IPS-NIHi7 (cell line): ENCODE data around the gene CACNA1F.

Experiments
- DNase-seq: peaks from one replicate; pipeline ENCODE4 v3.0.0; 2012; ENCODE audit warnings: mixed read lengths; ENCODE audit errors: extremely low spot score

The CACNA1F gene

DNA sequence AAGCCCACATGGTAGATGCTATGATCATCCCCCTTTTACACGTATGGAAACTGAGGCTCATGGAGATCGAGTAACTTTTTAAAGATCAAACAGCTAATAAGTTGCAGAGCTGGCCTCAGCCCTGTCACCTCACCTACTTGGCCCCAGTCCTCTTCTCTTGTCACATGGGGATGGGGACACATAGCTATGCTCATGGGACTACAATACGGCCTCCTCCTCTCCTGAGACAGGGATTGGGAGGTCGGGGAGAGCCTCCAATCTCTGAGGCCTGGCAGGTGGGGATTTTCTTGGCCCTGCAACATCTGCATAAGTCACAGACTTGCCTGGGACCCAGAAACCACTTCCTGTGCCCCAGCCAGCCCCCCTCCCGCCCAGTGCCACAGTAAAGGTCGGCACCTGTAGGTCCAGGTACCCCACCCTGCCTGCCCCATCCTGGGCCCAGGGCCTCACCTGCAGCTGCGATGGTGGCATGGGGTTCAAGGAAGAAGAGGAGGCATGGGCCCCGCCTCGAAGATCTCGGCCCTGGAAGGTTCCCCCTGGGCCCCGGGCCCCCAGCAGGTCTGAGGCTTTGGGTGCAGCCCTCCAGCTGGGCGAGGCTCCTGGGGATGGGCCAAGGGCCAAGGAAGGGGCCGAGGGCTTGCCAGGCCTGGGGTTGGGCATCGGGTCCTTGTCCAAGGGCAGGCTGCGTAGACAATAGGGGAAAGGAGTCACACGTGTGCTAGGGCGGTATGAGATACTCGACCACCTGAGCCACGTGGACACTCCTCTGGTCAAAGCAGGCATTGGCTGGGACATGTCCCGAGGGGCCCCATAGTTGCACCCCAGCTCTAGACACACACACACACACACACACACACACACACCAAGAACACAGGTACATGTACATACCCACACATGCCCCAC lies 25.0 kb upstream of the CACNA1F start:
- DNase-seq, result no peak

DNA sequence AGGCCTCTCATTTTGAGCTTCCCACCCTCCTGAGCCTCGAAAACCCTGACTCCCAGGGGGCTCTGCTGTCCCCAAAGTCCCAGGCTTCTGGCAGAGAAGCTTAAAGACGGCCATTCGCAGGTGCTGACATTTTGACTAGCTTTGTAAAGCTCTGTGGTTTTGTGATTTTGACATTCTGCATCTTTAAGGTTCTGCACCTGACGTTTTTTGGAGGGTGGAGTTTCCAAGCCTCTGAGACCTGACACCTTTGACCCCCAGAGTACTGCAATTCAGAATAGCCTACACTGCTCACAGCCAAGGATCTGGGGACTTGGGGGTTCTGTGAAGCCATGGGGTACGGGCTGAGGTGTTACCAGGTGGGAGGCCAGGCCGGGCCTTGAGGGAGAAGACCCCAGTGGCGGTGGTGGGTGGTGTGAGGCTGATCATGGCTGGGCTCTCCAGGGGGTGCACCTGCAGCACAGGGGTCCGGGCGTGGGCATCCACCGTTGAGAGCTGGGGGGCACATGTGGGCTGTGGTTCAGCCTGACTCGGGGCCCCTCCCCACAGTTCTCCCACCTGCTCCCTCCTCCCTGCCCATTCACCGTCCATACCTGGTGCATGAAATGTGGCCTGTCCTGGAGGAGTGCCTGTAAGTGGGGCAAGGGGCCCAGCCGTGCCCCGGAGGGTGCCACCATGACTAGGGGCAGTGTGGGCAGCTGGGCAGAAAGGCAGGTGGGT lies 24.1 kb upstream of the CACNA1F start:
- DNase-seq, result no peak

DNA sequence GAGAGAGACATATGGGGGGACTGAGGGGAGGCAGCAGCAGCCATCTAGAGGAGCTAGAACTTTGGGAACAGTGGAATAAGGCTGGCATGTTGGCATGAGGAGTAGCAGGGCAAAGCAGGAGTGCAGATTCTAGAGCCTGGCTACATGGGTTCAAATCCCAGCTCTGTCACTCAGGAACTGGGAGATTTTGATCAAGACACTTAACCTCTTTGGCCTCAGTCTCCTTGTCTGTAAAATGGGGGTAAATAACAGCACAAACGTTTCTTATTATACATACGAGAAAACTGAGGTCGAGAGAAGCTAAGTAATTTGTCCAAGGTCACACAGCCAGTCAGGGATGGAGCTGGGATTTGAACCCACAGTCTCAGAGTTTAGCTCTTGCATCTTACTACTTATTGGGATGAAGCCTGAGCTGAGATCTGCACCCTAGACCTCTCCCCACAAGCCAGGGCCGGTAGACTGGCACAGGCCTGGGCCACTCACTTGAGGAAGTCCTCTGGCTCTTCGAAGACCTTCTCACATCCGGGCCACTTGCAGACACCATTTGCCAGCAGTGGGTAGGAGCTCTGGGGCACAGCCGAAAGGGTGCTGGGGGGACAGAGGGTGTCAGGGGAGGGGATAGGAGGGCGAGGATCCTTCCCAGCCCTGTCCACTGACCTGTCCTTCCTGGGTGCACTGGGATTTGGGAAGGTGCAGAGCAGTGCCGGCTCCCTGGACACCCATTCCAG lies 23.3 kb upstream of the CACNA1F start:
- DNase-seq, result no peak

DNA sequence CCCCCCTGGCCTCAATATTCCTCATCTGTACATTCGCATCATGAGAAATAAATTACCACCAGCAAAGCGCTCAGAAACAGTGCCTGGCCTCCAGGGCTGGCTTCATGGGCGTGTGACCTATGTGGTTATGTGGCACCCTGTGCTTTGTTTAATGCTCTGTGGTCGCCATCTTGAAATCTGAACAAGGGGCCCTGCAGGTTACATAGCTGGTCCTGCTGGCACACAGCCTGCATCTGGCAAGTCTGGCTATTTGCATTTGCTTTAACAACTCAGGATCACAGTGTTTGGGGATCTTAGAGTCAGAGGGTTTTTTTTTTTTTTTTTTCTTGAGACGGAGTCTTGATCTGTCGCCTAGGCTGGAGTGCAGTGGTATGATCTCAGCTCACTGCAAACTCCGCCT lies 21.5 kb upstream of the CACNA1F start:
- no peak for DNase-seq

DNA sequence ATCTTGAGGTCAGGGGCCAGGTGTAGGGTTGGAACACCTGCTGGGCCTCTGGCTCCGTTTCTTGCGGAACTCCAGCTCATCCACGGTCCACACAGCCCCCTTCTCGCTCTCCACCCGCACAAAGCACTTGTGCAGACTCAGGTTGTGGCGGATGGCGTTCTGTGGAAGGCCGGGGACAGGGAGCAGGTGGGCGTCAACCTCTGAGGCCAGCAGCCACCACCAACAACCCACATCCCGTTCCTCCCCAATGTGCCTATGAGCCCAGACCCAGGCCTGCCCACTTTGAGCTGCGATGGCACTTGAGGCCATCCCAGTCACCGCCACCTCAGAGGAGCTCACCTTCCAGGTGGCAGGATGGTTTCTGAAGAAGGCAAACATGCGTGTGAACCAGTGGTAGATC lies 18.2 kb upstream of the CACNA1F start:
- DNase-seq, result no peak

DNA sequence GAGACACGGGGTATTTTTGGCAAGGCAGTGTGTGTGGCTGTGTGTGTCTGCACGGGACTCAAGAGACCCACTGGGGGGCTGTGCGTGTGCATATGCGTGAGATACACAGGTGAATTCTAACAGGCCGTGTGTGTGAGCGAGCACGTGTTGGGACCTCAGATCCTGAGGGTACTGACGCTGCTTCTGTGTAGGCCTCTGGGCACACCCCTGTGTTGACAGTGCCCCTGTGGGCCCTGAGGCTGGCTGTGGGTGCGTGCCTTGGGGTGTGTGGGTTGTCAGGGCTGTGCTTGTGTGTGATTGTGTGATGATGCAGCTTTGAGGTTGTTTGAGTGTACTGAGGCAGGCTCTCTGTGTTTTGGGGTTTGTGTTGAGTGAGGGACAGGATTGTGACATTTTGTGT lies 17.4 kb upstream of the CACNA1F start:
- no peak for DNase-seq

DNA sequence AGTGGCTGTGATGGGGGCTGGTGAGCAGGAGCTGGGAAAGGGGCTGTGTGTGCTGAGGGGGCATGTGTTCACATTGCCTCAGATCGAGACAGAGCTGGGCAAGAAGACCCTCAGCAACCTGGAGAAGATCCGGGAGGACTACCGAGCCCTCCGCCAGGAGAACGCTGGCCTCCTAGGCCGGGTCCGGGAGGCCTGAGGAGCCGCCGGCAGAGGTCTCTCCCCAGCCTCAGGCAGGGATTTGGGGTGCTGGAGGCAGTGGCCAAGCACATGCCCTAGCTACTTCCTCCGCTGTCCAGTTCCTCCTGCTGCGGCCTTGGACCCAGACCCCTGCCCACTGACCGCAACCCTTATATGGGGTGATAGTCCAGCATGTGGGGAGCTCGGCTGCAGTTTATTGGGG lies 16.9 kb upstream of the CACNA1F start:
- no peak for DNase-seq

DNA sequence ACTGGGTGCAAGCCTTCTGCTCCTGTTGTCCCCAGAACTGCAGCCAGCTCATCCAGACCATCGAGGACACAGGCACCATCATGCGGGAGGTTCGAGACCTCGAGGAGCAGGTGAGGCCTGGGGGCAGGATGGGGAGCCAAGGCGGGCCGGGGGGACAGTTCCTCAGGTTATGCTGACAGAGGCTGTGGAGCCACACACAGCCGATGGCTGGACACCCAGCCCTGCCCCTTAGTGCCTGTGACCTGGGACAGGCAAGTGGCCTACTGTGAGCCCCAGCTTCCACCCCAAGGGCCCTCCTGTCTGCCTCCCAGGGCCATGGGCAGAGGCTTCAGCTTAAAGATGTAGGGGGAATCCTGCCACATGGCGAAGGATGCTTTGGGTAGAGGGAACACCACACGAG lies 16.5 kb upstream of the CACNA1F start:
- DNase-seq, result no peak

DNA sequence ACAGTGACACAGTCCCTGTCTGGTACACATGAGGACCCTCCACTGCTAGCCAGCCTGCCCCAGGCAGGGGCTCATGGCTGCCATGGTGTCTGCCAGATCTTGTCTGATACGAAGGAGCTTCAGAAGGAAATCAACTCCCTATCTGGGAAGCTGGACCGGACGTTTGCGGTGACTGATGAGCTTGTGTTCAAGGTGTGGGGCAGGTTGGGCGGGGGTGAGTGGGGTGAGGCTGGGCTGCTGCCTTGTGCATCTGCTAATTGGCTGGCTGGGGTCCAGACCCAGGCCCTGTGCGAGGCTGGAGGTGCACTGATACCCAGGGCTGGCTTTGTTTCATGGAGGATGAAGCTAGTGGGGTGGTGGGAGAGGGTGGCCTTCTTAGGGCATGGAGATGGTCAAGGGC lies 15.9 kb upstream of the CACNA1F start:
- no peak for DNase-seq

DNA sequence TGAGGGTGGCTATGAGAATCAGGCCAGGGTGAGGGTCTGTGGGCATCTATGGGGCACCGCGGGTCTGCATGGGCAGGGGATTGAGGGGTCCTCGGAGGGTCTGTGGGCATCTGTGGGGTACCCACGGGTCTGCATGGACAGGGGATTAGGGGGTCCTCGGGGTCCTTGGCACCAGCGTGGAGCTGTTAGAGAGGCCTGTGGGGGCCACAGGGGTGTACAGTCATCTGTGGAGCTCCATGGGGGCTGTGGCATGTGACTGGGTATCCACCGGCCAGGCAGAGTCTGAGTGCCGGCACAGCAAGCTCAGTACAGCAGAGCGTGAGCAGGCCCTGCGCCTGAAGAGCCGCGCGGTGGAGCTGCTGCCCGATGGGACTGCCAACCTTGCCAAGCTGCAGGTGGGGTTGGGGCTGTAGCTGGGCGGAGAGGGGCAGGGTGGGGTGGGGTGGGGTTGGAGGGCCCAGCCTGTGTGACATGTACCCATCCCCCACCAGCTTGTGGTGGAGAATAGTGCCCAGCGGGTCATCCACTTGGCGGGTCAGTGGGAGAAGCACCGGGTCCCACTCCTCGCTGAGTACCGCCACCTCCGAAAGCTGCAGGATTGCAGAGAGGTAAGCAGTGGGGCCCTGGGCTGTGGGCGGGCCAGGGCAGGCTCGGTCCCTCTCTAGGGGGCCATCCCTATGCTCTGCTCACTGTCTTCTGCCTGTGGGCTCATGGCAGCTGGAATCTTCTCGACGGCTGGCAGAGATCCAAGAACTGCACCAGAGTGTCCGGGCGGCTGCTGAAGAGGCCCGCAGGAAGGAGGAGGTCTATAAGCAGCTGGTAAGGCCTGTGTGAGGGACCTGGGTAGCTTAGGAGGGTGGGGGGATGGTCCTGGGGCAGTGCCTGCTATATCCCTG lies 15.0 kb upstream of the CACNA1F start:
- DNase-seq, result no peak

DNA sequence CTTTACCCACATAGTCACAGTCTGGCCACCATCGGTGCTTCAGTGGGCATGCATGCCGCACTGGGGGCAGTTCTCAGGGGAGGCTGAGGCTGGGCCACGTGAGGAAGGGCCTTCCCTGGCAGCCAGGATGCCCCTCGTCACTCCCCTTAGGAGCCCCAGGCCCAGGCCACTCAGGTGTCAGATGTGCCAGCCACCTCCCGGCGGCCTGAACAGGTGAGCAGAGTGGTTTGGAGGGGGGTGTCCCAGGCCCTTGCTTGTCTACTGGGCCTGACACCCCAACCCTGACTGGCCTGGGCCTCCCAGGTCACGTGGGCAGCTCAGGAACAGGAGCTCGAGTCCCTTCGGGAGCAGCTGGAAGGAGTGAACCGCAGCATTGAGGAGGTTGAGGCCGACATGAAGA lies 14.2 kb upstream of the CACNA1F start:
- DNase-seq, result no peak

DNA sequence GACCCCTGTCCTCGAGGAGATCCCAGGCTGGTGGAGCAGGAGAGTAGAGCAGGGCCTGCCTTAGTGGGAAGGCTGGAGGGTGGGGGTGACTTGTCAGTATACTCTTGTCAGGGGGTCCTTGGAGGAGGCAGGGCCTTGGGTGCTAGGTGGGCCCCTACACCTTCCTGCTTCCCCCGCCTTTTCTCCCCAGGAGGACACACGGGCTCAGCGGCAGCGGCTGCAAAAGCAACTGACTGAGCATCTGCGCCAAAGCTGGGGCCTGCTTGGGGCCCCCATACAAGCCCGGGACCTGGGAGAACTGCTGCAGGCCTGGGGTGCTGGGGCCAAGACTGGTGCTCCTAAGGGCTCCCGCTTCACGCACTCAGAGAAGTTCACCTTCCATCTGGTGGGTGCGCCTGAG lies 13.4 kb upstream of the CACNA1F start:
- DNase-seq, result no peak

DNA sequence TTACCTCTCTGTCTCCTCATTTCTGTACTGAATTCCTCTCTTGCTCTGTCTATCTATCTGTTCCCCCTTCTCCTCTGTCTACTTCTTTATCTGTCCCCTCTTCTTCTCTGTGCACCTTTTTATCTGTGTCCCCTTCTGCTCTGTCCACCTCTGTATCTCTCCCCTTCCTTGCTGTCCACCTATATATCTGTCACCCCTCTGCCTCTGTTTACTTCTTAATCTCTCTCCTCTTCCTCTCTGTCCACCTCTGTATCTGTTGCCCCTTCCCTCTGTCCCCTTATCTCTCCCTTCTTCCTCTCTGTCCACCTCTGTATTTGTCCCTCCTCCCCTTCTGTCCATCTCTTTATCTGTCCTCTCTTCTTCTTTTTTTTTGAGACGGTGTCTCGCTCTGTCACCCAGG lies 11.1 kb upstream of the CACNA1F start:
- no peak for DNase-seq

DNA sequence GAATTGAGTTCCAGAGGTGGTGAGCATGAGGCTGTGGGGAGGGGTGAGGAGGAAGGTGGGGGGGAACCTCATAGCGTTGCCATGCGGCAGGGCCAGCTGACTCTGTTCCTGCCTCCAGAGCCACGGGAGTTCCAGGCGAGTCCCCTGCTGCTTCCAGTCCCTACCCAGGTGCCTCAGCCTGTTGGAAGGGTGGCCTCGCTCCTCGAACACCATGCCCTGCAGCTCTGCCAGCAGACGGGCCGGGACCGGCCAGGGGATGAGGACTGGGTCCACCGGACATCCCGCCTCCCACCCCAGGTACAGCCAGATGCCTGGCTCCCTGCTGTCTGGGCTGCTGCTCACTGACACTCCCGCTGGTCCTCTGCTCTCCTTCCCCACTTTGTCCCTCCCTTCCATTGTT lies 10.0 kb upstream of the CACNA1F start:
- no peak for DNase-seq

DNA sequence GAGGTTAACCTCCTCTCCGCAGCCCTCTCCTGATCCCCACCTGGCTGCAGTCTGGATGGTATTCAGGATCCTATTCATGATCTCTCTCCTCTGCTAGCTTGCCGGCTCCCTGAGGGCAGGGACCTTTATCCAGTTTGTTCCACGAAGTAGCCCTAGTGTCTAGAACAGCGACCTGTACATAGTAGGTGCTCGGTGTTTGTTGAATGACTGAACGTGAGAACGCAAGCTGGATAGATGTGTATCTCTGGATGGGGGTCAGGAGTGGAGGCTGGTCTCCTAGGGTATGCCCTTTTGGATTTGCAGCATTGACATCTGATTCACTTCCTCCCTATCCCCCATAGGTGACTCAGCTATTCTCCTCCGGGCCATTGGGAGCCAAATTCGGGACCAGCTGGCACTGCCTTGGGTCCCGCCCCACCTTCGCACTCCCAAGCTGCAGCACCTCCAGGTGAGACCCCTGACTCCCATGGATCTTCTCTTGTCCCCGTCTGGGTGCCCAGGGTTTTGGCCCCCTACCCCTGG lies 9.5 kb upstream of the CACNA1F start:
- DNase-seq, result no peak

DNA sequence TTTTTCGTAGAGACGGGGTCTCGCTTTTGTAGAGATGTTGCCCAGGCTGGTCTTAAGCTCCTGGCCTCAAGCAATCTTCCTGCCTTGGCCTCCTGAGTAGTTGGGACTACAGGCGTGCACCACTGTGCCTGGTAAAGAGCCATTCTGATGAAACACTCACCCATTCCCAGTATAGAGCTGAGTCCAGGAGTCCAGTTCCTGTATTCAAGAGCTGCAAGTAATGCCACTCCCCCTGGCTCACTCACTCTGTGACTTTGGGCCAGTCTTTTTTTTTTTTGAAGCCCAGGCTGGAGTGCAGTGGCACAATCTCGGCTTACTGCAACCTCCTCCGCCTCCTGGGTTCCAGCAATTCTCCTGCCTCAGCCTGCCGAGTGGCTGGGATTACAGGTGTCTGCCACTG lies 5.6 kb upstream of the CACNA1F start:
- DNase-seq, result no peak

DNA sequence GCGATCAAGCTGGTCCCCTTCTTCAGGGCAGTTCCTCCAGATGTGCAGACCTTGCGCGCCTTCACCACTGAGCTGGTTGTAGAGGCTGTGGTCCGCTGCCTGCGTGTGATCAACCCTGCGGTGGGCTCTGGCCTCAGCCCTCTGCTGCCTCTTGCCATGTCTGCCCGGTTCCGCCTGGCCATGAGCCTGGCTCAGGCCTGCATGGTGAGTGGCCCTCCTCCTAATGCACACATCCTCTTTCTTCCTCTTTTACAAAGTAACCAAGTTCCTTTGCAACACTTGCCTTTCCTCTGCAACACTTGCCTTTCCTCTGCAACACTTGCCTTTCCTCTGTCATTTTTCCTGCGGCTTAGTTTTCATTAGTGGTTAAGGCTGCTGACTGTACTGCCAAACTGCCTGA lies 3.9 kb upstream of the CACNA1F start:
- DNase-seq, result no peak

DNA sequence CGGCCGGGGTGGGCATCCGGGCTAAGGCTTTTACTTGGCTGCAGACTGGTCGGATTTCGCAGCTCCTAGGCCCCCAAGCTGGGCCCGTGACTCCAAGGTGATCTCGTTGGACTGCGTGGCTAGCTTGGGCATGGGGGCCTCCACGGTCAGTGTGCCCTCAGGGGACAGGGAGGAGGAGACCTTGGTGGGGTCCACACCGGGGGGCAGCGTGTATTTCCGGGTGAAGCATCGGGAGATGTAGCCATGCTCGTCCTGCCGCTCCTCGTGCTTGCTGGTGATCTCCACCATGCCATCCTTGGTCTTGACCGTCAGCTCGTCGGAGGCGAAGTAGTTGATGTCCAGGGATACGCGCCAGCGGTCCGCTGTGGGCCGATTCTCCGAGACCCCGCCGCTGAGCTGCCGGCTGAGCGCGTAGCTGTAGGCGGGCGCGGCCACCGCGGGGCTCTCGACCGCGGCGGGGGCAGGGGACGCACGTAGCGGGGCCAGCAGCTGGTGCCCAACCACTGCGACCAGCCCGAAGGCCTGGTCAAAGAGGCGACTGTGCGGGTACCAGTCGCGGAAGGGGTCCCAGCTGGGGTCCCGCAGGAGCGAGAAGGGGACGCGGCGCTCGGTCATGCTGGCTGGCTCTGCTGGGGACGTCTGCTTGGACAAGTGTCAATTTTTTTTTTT lies 881 bp upstream of the CACNA1F start:
- no peak for DNase-seq

DNA sequence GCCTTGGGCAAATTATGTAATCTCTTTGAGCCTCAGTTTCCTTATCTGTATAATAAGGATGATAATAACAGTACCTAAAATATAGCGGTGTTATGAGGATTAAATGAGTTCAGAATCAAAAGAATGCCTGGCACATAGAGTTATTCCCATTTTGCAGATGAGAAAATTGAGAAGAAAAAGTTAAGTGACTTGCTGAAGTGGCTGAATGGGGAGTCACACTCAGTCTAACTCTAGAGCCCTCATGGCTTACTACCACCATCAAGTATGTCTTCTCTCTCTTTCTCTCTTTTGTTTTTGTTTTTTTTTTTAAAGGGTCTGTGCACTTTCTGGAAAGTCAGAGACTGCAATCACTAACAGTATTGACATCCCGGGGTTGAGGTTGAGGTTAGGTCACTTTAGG lies 615 bp downstream of the CACNA1F start:
- no peak for DNase-seq

DNA sequence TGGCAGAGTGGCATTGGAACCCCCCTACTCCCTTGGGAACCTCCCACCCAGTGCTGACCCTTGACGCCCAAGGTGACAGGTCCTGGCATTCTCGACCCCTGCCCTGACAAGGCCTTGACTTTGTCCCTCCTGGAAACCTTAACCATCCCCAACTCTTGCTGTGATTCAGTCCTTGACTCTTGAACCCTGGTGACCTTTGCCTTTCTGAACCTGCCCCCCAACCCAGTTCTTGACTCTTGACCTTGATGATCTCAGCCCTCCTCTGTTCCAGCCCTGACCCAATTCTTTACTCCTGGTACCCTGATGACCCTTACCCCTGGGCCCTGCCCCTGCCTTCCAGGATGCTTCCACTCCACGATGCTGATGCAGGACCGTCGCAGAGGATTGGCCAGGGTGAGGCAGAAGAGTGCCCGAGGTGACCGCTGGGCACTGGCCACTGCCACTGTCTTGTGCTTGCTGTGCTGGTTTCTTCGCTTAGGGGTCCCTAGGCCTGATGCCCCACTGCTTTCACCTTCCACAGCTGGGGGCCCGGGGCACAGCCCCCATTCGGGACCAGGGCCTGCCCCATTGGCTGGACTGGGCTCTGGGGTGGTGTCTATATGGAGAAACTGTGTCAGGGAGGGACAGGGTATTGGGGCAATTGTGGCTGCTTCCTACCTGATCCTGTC lies 1.7 kb downstream of the CACNA1F start:
- no peak for DNase-seq
